ENCODE results near the gene GNB3.

GNB3 gene

DNA sequence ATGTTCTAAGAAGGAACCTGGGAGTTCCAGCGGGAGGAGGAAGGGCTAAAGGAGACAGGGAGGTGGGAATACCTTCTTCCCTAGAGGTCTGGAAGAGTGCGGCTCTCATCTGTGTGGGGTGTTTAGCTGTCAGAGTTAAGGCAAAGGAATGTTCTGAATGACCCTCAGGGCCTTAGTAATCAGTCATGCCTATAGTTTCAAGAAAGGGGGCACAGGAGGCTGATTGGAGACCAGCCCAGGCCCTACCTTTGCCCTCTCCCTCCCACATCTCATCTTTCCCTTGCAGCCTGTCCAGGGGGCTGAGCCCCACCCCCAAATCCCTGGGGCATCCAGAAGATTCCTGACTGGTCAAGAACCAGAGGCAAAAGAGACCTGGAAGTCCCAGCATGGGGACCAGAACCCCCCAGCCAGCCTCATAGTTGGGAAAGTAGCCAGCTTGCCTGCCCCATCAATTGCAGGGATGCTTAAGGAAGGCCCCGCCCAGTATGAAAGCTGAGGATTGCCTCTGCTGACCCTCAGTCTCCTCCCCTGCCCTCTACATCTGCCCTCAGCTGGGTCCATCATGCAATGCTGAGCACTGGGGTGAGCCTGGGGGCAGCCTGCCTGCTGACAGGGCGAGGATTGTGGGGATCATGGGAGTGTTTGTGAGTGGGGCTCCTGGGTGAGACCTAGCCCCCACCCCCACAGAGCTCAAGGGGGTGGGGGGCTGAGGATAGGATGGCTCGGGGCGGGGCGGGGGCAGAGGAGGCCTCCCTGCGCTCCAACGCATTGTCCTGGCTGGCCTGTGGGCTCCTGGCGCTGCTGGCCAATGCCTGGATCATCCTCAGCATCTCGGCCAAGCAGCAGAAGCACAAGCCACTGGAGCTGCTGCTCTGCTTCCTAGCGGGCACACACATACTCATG lies 17.3 kb upstream of the GNB3 start:
- DNase-seq (ENCODE audit: low read depth in 2 of 2, low spot score in 1 of 2): no peak

GRCh38 chr12:6824085-6824775 lies 16.5 kb upstream of the GNB3 start:
- DNase-seq (ENCODE audit: low read depth in 2 of 2, low spot score in 1 of 2): no peak

GRCh38 chr12:6824901-6825381 lies 15.8 kb upstream of the GNB3 start:
- DNase-seq (ENCODE audit: low read depth in 2 of 2, low spot score in 1 of 2): no peak

DNA sequence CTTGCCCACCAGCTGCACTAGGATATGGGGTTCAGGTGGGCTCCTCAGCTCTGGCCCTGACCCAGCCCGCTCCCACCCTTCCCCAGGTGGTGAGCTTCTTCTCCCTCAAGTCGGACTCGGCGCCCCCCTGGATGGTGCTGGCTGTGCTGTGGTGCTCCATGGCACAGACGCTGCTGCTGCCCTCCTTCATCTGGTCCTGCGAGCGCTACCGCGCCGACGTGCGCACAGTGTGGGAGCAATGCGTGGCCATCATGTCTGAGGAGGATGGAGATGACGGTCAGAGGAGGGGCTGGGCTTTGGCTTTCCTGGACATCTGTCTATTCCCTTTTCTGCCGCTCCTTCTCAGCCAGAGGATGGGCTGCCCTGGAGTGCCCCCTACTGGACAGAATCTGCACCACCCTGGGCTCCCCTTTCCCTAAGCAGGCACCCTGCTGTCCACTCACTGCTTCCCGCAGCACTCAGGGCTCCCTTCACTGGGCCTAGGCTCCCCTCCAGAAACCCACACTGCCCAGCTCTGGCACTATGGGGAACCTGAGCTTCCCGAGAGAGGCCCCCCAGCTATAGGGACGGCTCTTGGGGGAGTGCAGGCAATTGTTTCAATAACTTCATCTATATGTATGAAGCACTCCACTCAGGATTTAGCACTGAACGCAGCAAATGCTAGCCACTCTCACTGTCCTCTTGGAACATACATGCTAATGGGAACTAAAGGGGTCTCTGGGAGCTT lies 15.2 kb upstream of the GNB3 start:
- DNase-seq (ENCODE audit: low read depth in 2 of 2, low spot score in 1 of 2): peak; percentile 51 to 72

DNA sequence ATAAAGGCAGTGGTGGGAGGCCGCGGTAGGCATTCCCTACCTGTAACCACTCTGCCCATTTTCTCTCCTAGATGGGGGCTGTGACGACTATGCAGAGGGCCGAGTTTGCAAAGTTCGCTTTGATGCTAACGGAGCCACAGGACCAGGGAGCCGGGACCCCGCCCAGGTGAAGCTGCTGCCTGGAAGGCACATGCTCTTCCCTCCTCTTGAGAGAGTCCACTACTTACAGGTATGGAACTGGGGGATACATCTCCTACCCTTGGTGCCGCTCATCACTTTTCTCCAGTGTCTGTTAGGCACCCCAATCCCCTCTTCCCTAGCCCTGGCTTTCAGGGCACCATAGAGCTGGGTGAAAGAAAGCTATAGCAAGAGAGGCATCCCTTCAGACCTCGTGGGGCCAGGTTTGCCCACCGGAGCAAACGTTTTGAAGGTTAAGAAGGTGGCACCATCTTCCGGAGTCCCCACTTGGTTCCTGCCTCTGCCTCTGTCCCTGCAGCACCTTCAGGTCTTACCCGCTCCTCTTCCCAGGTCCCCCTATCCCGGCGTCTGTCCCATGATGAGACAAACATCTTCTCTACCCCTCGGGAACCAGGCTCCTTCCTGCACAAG lies 14.5 kb upstream of the GNB3 start:
- DNase-seq (ENCODE audit: low read depth in 2 of 2, low spot score in 1 of 2): no peak

- DNase-seq (ENCODE audit: low read depth in 2 of 2, low spot score in 1 of 2): no peak
Observed at GRCh38 chr12:6826734-6827436, 13.8 kb upstream of the GNB3 start.

- DNase-seq (ENCODE audit: low read depth in 2 of 2, low spot score in 1 of 2): peak; percentile 12 to 16
Observed at GRCh38 chr12:6827437-6827911, 13.3 kb upstream of the GNB3 start.

- DNase-seq (ENCODE audit: low read depth in 2 of 2, low spot score in 1 of 2): no peak
Observed at GRCh38 chr12:6827982-6828780, 12.5 kb upstream of the GNB3 start, which contains the start of gene P3H3. TSS of gene P3H3 (plus strand) at chr12:6828407. CDS start at chr12:6828441, 34 bp downstream.

- DNase-seq (ENCODE audit: low read depth in 2 of 2, low spot score in 1 of 2): no peak
Observed at GRCh38 chr12:6828781-6829535, 11.8 kb upstream of the GNB3 start.

DNA sequence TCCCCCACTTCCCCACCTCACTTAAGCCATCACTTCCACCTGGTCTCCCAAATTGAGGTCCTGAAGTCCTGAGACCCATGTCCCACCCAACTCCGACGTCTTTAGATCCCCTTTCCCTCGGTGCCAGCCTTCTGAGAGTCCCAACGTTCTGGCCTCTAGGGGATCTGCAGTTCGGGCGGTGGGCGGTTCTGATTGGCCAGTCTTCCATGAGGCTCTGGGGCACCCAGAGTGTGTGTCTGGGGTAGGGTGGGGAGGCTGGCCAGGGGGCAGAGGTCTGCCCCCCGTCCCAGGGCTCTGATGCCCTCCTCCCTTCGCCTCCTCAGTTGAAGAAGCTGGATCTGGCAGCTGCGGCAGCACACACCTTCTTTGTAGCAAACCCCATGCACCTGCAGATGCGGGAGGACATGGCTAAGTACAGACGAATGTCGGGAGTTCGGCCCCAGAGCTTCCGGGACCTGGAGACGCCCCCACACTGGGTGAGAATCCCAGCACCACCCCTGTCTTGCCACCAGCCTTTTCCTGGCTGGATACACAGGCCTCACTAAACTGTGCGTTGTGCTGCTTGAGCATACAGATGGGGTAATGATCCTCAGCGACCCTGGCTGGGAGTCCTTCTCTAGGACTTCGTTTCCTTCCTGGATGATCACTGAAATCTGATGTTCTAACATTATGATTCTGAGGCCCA lies 11.0 kb upstream of the GNB3 start:
- no peak for DNase-seq (ENCODE audit: low read depth in 2 of 2, low spot score in 1 of 2)

DNA sequence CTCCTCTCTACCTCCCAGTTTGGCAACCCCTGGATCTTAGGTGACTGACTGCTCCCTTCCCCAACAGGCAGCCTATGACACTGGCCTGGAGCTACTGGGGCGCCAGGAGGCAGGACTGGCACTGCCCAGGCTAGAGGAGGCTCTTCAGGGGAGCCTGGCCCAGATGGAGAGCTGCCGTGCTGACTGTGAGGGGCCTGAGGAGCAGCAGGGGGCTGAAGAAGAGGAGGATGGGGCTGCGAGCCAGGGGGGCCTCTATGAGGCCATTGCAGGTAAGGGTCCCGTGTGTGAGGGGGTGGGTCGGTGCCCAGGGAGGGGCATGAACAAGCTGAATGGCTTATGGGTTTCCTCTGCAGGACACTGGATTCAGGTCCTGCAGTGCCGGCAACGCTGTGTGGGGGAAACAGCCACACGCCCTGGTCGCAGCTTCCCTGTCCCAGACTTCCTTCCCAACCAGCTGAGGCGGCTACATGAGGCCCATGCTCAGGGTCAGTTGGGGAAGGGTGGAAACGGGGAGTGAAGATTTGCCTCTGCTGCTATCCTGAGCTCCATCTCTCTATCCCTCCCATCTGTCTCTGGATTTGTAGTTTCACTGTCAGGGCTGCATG lies 10.3 kb upstream of the GNB3 start:
- no peak for DNase-seq (ENCODE audit: low read depth in 2 of 2, low spot score in 1 of 2)

DNA sequence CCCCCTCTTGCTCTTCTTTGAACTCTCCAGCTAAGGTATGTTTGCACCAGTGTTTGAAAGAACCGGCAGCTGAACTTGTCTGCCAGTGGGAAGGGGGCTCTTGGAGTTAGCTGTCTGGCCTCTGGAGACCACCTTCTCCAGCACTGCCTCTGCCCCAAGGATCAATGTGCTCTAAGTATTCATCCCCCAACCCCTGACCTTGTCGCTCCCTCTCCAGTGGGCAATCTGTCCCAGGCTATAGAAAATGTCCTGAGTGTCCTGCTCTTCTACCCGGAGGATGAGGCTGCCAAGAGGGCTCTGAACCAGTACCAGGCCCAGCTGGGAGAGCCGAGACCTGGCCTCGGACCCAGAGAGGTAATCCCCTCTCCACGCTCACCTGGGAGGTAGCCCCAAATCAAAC lies 9.7 kb upstream of the GNB3 start:
- no peak for DNase-seq (ENCODE audit: low read depth in 2 of 2, low spot score in 1 of 2)

GRCh38 chr12:6831450-6831995 lies 9.2 kb upstream of the GNB3 start:
- DNase-seq (ENCODE audit: low read depth in 2 of 2, low spot score in 1 of 2): no peak

DNA sequence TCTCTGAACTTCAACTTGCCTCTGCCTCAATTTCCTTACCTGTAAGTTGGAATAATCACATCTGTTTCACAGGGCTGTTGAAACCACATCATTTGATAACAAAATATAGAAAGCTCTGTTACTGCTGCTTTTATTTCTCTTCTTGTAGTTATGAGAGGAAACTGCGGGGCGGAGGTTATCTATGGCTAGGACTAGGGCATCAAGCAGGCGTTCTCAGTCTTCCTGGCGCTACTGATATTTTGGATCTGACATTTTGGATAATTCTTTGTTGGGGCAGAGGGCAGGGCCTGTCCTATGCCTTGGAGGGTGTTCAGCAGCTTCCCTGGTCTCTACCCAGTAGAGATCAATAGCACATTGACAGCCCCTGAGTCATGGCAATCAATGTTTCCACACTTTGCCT lies 8.6 kb upstream of the GNB3 start:
- no peak for DNase-seq (ENCODE audit: low read depth in 2 of 2, low spot score in 1 of 2)

GRCh38 chr12:6833189-6833890 lies 7.4 kb upstream of the GNB3 start:
- no peak for DNase-seq (ENCODE audit: low read depth in 2 of 2, low spot score in 1 of 2)

DNA sequence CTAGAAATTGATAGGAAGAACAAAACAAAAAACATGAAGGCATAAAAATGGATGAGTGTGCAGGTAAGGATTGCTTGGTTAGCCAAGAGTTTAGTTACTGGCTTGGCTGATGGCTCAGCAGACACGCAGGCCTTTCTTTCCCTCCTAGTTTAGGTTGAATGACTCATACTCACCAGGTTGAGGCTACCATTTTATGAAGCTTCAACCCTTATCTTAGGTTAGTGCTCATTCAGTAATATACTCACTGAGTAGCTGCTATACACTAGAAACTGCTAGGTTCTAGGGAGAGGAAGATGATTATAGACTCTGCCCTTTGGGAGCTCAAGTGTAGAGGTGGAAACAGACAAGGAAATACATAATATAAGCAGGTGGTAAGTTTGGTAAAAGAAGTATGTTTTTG lies 6.5 kb upstream of the GNB3 start:
- no peak for DNase-seq (ENCODE audit: low read depth in 2 of 2, low spot score in 1 of 2)

- DNase-seq (ENCODE audit: low read depth in 2 of 2, low spot score in 1 of 2): no peak
Observed at GRCh38 chr12:6834873-6835272, 5.9 kb upstream of the GNB3 start.

All from stimulated activated CD8-positive, alpha-beta memory T cell treated with anti-CD3 and anti-CD28 coated beads, Interleukin-4, amount 100 ng/mL, for 4 hours (primary cell).